ENCODE measurements around the gene TAF8. TPM values are rescaled to one million over a fixed set of nuclear protein-coding genes. Genes with fewer than 3 reads are reported as not detected.

The TAF8 gene
- total RNA-seq, 2 donors from 2014 or later: 21.9 to 35.8 TPM

Other genes starting within 250 kb of the TAF8 start
- 1 to 10 TPM; 1.3 to 1.7 TPM for gene USP49, start 155.1 kb upstream of the TAF8 start, total RNA-seq
- 1 to 10 TPM; 8.6 to 8.8 TPM for gene MED20, start 129.4 kb upstream of the TAF8 start, total RNA-seq
- 1 to 10 TPM; 3.0 to 7.6 TPM for gene BYSL, start 129.0 kb upstream of the TAF8 start, total RNA-seq
- 100 to 1,000 TPM in 1 of 2 donors, 10 to 100 TPM in 1; 78.7 to 129 TPM for gene CCND3, start 108.7 kb upstream of the TAF8 start, total RNA-seq
- 1 to 10 TPM; 1.9 to 2.8 TPM for gene C6orf132, start 92.1 kb downstream of the TAF8 start, total RNA-seq
- gene GUCA1A, start 122.8 kb downstream of the TAF8 start, total RNA-seq: not detected
- under 1 TPM; 0.74 to 0.83 TPM for gene GUCA1B, start 144.4 kb downstream of the TAF8 start, total RNA-seq
- gene MRPS10, start 167.3 kb downstream of the TAF8 start, total RNA-seq: 10 to 100 TPM; 27.9 to 52.4 TPM

All from right atrium auricular region (tissue), 2 donors.